Measurements from ENCODE around the gene KIAA1755. TPM values are rescaled to one million over a fixed set of nuclear protein-coding genes. Genes with fewer than 3 reads are reported as not detected.
A peak's percentile ranks its signal among the peaks of the same experiment; 100 is the strongest.

The KIAA1755 gene
- total RNA-seq, 1 donor from 2014 or later: 15.2 TPM

- intact Hi-C loops (cut with DNase I): loop anchor here (1.0 kb wide), 1 partner anchor 164 kb away; no protein-coding TSS in a partner anchor
- Histone ChIP-seq H3K9me3 (no peaks in the 10 kb centered on the region), H3K4me3 (no peak overlapping the region), H3K27ac (no peak overlapping the region), H3K36me3 (peaks cover 0 to 14% of the 10 kb centered on the region in 2 donors), H3K27me3 (no peaks in the 10 kb centered on the region), H3K4me1 (peaks cover 0 to 8% of the 10 kb centered on the region in 2 donors)
- peak; percentile 86 to 94 (median 89) for TF ChIP-seq CTCF (IDR thresholded peaks at IDR 0.05)
- peak in 1 of 2 donors; percentile 82 for DNase-seq (ENCODE audit: low spot score in 2 of 2)
Observed at GRCh38 chr20:38221119-38221589, 39.4 kb downstream of the KIAA1755 start.

GRCh38 chr20:38220587-38221118 is 39.9 kb downstream of the KIAA1755 start:
- intact Hi-C loops (cut with DNase I): loop anchor here (1.0 kb wide), 1 partner anchor 163 kb away; no protein-coding TSS in a partner anchor
- no peak overlapping the region for H3K27ac ChIP-seq
- no peak for DNase-seq (ENCODE audit: low spot score in 2 of 2)
- no peaks in the 10 kb centered on the region for H3K9me3 ChIP-seq
- no peak overlapping the region for H3K4me3 ChIP-seq
- H3K36me3 ChIP-seq: peaks cover 0 to 14% of the 10 kb centered on the region in 2 donors
- no peaks in the 10 kb centered on the region for H3K27me3 ChIP-seq
- no peak for TF ChIP-seq CTCF (IDR thresholded peaks at IDR 0.05)
- peaks cover 0 to 8% of the 10 kb centered on the region in 2 donors for H3K4me1 ChIP-seq

GRCh38 chr20:38219006-38219950 is 41.3 kb downstream of the KIAA1755 start:
- H3K4me3 ChIP-seq: no peak overlapping the region
- no peaks in the 10 kb centered on the region for H3K27me3 ChIP-seq
- peak overlapping the region in 1 of 2 donors; percentile 59 for H3K27ac ChIP-seq
- TF ChIP-seq CTCF (IDR thresholded peaks at IDR 0.05): no peak
- intact Hi-C loops (cut with DNase I): no loop called here
- DNase-seq (ENCODE audit: low spot score in 2 of 2): no peak
- no peaks in the 10 kb centered on the region for H3K9me3 ChIP-seq
- H3K36me3 ChIP-seq: peaks cover 0 to 14% of the 10 kb centered on the region in 2 donors
- peaks cover 0 to 8% of the 10 kb centered on the region in 2 donors for H3K4me1 ChIP-seq

- no peak for TF ChIP-seq CTCF (IDR thresholded peaks at IDR 0.05)
- H3K9me3 ChIP-seq: no peaks in the 10 kb centered on the region
- no peak overlapping the region for H3K4me3 ChIP-seq
- intact Hi-C loops (cut with DNase I): no loop called here
- H3K4me1 ChIP-seq: peaks cover 0 to 8% of the 10 kb centered on the region in 2 donors
- peaks cover 0 to 12% of the 10 kb centered on the region in 2 donors for H3K36me3 ChIP-seq
- peak overlapping the region in 1 of 2 donors; percentile 59 for H3K27ac ChIP-seq
- H3K27me3 ChIP-seq: no peaks in the 10 kb centered on the region
- no peak for DNase-seq (ENCODE audit: low spot score in 2 of 2)
Observed at GRCh38 chr20:38218566-38218885, 42.0 kb downstream of the KIAA1755 start.

GRCh38 chr20:38217791-38218565 is 42.6 kb downstream of the KIAA1755 start:
- peak overlapping the region; percentile 54 to 68 for H3K27ac ChIP-seq
- intact Hi-C loops (cut with DNase I): loop anchor here (2.0 kb wide), 1 partner anchor 45 kb away; no protein-coding TSS in a partner anchor

More at GRCh38 chr20:38217791-38218565, 42.6 kb downstream of the KIAA1755 start:
- no peak for TF ChIP-seq CTCF (IDR thresholded peaks at IDR 0.05)
- Histone ChIP-seq H3K36me3 (peaks cover 0 to 10% of the 10 kb centered on the region in 2 donors), H3K4me3 (no peak overlapping the region), H3K27me3 (no peaks in the 10 kb centered on the region), H3K9me3 (no peaks in the 10 kb centered on the region), H3K4me1 (peaks cover 0 to 8% of the 10 kb centered on the region in 2 donors)
- peak; percentile 27 to 90 for DNase-seq (ENCODE audit: low spot score in 2 of 2)

All from ascending aorta (tissue), 2 donors.